MCF 10A (cell line): ENCODE data around the gene GNAL. TPM values are rescaled to one million over a fixed set of nuclear protein-coding genes. Genes with fewer than 3 reads are reported as not detected.

Source experiments
- BruUV-seq: library from RNA; stranded (reverse); fragments of 400-500 nt; replicated peaks from 2 replicates; lab custom pipeline; 2021; lab: Mats Ljungman, UMichigan
- CTCF ChIA-PET: fragments of 300-600 bp; sonication (Branson Sonifier 250); formaldehyde crosslinking; extraction: SDS; loops from one replicate; lab custom pipeline; 2021; ENCODE audit warnings: antibody characterized with exemption, inconsistent platforms; lab: Yijun Ruan, JAX
- POLR2A ChIA-PET: fragments of 300-600, 350-650 bp; sonication (Branson Sonifier 250); formaldehyde crosslinking; extraction: SDS; loops from one replicate; lab custom pipeline; 2020; ENCODE audit warnings: antibody characterized with exemption, inconsistent platforms; lab: Yijun Ruan, JAX
- DNase-seq: peaks from one replicate; pipeline ENCODE4 v3.0.0-alpha.2; 2018; ENCODE audit not compliant: unreplicated experiment
- H3K27ac Mint-ChIP-seq: one replicate; pipeline ENCODE4 v1.8.0; 2022; ENCODE audit warnings: mild to moderate bottlenecking, low read depth, mixed read lengths; ENCODE audit not compliant: unreplicated experiment
- H3K27me3 Mint-ChIP-seq: one replicate; pipeline ENCODE4 v1.8.0; 2022; ENCODE audit warnings: mixed read lengths; ENCODE audit not compliant: insufficient read depth, unreplicated experiment
- H3K36me3 Mint-ChIP-seq: one replicate; pipeline ENCODE4 v1.8.0; 2022; ENCODE audit warnings: mild to moderate bottlenecking, moderate library complexity, mixed read lengths; ENCODE audit not compliant: insufficient read depth, unreplicated experiment
- H3K4me1 Mint-ChIP-seq: one replicate; pipeline ENCODE4 v1.8.0; 2022; ENCODE audit warnings: mixed read lengths; ENCODE audit not compliant: insufficient read depth, unreplicated experiment
- H3K4me3 Mint-ChIP-seq: one replicate; pipeline ENCODE4 v1.8.0; 2022; ENCODE audit warnings: mild to moderate bottlenecking, moderate library complexity, mixed read lengths; ENCODE audit not compliant: unreplicated experiment
- H3K9me3 Mint-ChIP-seq: one replicate; pipeline ENCODE4 v1.8.0; 2022; ENCODE audit warnings: mixed read lengths; ENCODE audit not compliant: unreplicated experiment
- intact Hi-C: fragments of 100-400 bp; cut with micrococcal nuclease; formaldehyde crosslinking; loops from 2 replicates; pipeline ENCODE4 v1.14.1; 2022
- total RNA-seq: library from RNA; stranded (reverse); gene quantifications from 2 replicates; pipeline ENCODE4 v1.2.3, GENCODE V29; 2022
- TF ChIP-seq, protein P1 (sequence below): fragments of 200-600 bp; IDR thresholded peaks from one replicate; pipeline ENCODE4 v1.8.0; 2022; ENCODE audit warnings: antibody characterized with exemption, mild to moderate bottlenecking; ENCODE audit not compliant: unreplicated experiment

The GNAL gene
- total RNA-seq, 1 experiment from 2014 or later, result 1.6 TPM

DNA sequence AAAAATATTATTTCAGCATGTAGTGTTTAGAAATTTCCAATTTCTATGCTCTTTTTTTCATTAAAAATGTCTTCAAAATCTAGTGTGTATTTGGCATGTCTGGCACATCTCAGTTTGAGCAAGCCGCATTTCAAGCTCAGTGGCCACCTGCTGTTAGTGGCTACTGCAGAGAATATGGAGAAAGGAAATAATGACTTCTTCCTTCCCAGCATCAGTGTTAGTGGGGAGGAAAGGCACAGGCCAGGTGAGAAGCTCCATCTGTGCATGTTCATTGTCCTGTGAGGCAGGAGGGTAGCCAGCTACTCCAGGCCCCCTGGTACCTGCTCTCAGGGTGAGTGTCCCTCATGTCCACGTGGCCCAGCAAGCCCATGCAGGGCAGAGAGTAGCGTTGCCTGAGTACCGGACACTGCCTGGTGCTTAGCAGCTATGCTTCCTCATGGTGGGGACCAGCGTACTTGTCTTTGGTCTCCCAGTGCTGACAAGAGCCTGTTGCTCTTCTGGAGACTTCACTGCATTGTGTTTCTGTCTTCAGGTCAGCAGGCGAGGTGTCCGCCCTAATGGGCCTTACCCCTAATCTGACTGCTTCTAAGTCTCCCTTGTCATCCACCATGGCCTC, 94.8 kb downstream of the GNAL start:
- Mint-ChIP-seq H3K9me3 (no peaks in the 10 kb centered on the region), H3K27me3 (peaks cover 11% of the 10 kb centered on the region), H3K4me1 (peaks cover 2% of the 10 kb centered on the region), H3K4me3 (no peak overlapping the region), H3K36me3 (no peaks in the 10 kb centered on the region), H3K27ac (no peak overlapping the region)
- no TSS peak for BruUV-seq
- TF ChIP-seq, protein P1, sequence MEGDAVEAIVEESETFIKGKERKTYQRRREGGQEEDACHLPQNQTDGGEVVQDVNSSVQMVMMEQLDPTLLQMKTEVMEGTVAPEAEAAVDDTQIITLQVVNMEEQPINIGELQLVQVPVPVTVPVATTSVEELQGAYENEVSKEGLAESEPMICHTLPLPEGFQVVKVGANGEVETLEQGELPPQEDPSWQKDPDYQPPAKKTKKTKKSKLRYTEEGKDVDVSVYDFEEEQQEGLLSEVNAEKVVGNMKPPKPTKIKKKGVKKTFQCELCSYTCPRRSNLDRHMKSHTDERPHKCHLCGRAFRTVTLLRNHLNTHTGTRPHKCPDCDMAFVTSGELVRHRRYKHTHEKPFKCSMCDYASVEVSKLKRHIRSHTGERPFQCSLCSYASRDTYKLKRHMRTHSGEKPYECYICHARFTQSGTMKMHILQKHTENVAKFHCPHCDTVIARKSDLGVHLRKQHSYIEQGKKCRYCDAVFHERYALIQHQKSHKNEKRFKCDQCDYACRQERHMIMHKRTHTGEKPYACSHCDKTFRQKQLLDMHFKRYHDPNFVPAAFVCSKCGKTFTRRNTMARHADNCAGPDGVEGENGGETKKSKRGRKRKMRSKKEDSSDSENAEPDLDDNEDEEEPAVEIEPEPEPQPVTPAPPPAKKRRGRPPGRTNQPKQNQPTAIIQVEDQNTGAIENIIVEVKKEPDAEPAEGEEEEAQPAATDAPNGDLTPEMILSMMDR, result no peak
- ChIA-PET CTCF (interaction anchor here (0.7 kb wide), 1 partner anchor 56 kb away, joined by 5 read pairs; no protein-coding TSS in a partner anchor), POLR2A (no interaction called here)
- intact Hi-C loops, result no loop called here
- DNase-seq, result no peak

DNA sequence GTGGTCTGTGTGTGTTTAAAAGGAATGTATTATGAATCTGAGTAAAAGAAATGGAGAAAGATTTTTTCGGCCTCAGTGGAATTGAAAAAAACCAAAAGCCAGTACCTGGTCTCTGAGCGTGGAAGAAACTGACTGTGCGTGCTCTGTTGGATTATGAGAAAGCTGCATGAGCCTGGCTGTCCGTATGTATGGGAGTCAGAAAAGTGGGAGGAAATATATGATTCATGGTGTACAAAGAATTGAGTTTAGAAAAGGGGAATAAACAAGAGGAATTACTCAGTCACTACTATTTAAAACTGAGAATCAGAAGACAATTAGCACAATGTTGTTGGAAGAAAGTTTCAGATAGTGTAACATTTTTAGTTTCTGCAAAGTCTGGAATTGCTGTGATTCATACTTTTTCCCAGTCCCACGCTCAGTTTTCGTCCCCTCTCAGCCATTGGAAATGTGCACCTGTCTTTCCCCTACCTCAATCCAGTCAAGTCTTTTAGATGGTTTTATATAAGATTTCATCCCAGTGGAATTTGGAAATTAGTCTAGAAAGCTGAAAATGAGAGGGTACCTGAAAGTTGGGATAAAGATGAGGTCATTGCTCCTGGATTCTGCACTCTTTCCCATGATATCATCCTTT, 95.7 kb downstream of the GNAL start:
- ChIA-PET CTCF (interaction anchor here (0.6 kb wide), 1 partner anchor 271 kb away, joined by 5 read pairs; no protein-coding TSS in a partner anchor), POLR2A (no interaction called here)
- BruUV-seq, result no TSS peak
- Mint-ChIP-seq H3K4me1 (peaks cover 5% of the 10 kb centered on the region), H3K36me3 (no peaks in the 10 kb centered on the region), H3K27ac (no peak overlapping the region), H3K27me3 (peaks cover 11% of the 10 kb centered on the region), H3K4me3 (no peak overlapping the region), H3K9me3 (no peaks in the 10 kb centered on the region)
- no peak for DNase-seq
- TF ChIP-seq, protein P1, result no peak
- intact Hi-C loops, result no loop called here

DNA sequence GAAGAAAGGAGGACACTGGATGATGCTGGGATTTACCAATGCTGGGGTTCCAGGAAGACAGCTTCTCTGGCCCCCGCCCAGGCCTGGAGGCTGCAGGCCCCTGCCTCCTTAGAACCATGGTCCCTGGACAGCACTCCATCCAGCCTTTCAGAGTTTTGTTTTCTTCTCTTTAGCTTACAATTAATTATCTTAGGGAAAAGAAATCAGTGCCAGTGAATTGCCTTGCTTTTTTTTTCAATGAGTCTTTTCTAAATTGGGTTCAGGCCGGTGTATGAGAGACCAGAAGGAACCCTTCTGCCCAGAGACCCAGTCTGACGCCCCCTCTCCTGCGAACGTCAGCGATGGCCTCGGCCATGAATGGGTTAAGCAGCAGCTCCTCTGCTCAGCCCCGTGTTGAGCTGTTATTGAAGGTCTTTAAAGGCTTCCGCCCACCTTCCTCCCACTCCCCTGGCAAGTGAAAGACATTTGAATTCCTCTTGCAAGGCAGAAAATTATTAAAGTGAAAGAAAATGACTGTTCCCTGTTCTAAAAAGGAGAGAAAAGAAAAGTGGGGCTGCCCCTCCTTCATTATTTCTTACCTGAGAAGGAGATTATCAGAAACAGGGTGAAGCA, 96.5 kb downstream of the GNAL start:
- ChIA-PET CTCF (interaction anchor here (0.6 kb wide), 1 partner anchor 271 kb away, joined by 5 read pairs; no protein-coding TSS in a partner anchor), POLR2A (interaction anchor here (0.6 kb wide), 1 partner anchor 65 kb away, joined by 3 read pairs; no protein-coding TSS in a partner anchor)
- DNase-seq, result no peak
- Mint-ChIP-seq H3K27me3 (peaks cover 11% of the 10 kb centered on the region), H3K4me1 (peaks cover 5% of the 10 kb centered on the region), H3K4me3 (no peak overlapping the region), H3K36me3 (no peaks in the 10 kb centered on the region), H3K9me3 (no peaks in the 10 kb centered on the region), H3K27ac (no peak overlapping the region)
- TF ChIP-seq, protein P1, result no peak
- no TSS peak for BruUV-seq
- intact Hi-C loops, result no loop called here
